Kidney (tissue), 14 donors: ENCODE data around the gene SHQ1. TPM values are rescaled to one million over a fixed set of nuclear protein-coding genes. Genes with fewer than 3 reads are reported as not detected.

Experiments
- DNase-seq, 5 donors: peaks; one replicate each; pipeline ENCODE4 v3.0.0-alpha.2; 2013 to 2020
- FAIRE-seq: peaks from 2 replicates; lab custom pipeline; 2012; peaks lifted over from hg19 to GRCh38; lab: Jason Lieb, UNC
- H3K27ac ChIP-seq, 2 donors: one replicate each; pipeline ENCODE4 v1.7.0; 2013; ENCODE audit warnings: low read depth in 2 of 2, low read length in 2 of 2, inconsistent platforms in 1 of 2
- H3K27me3 ChIP-seq: one replicate; pipeline ENCODE4 v1.7.1; 2013; ENCODE audit warnings: low read length, inconsistent platforms; ENCODE audit not compliant: control insufficient read depth, insufficient read depth
- H3K36me3 ChIP-seq, 3 donors: one replicate each; pipeline versions ENCODE4 v1.7.0 to v1.7.1; 2013; ENCODE audit warnings: low read length in 3 of 3, control low read depth in 1 of 3, inconsistent platforms in 1 of 3; ENCODE audit not compliant: insufficient read depth in 3 of 3, control insufficient read depth in 2 of 3
- H3K4me1 ChIP-seq, 3 donors: one replicate each; pipeline versions ENCODE4 v1.7.0 to v1.7.1; 2013; ENCODE audit warnings: low read length in 3 of 3, inconsistent platforms in 1 of 3, low read depth in 1 of 3; ENCODE audit not compliant: control insufficient read depth in 2 of 3, insufficient read depth in 2 of 3
- H3K4me3 ChIP-seq, 3 donors: one replicate each; pipeline versions ENCODE4 v1.7.0 to v1.8.1; 2013; ENCODE audit warnings: low read length in 3 of 3, control low read depth in 1 of 3, inconsistent platforms in 1 of 3
- H3K9ac ChIP-seq, 3 donors: one replicate each; pipeline versions ENCODE4 v1.7.0 to v1.7.1; 2013; ENCODE audit warnings: low read length in 3 of 3, control low read depth in 1 of 3, inconsistent platforms in 1 of 3
- H3K9me3 ChIP-seq, 3 donors: one replicate each; pipeline versions ENCODE4 v1.7.0 to v1.7.1; 2013; ENCODE audit warnings: low read length in 3 of 3, control low read depth in 1 of 3, inconsistent platforms in 1 of 3; ENCODE audit not compliant: control insufficient read depth in 2 of 3, insufficient read depth in 1 of 3
- intact Hi-C: fragments of 100-400 bp; cut with DNase I; formaldehyde crosslinking; loops from one replicate; pipeline ENCODE4 v1.11.1; 2022
- polyA plus RNA-seq: library from polyadenylated mRNA; stranded (reverse); fragments of 350-450 nt; fragmentation: Illumina TruSeq; extraction: RNeasy Lipid Tissue Mini Kit (QIAGEN cat#74804); gene quantifications from one replicate; pipeline ENCODE4 v1.2.3, GENCODE V29; 2014; ENCODE audit warnings: low read depth, low replicate concordance; ENCODE audit not compliant: insufficient read depth
- total RNA-seq: library from RNA; stranded (reverse); fragmentation: NEBNext Ultra II Directional; extraction: Animal tissue kit (Norgen Biotek cat#: 25700); gene quantifications from one replicate; pipeline ENCODE4 v1.2.1, GENCODE V29; 2021
- TF ChIP-seq, protein P1 (sequence below): IDR thresholded peaks from 3 replicates; pipeline ENCODE4 v1.5.1; 2012; ENCODE audit warnings: mild to moderate bottlenecking, moderate library complexity, borderline replicate concordance; ENCODE audit not compliant: insufficient read depth; ENCODE audit errors: extremely low read depth
- donor health status: control.
- donor health status: control.
- donor health status: control.
- donor health status: control.
- donor health status: control.
- donor health status: DM: yes; HTN: yes; CAD: no.
- donor health status: Normal renal cell carcinoma (clear cell type).

Gene SHQ1
- total and polyA plus RNA-seq, 2 donors from 2014 or later: 8.1 to 23.1 TPM

DNA sequence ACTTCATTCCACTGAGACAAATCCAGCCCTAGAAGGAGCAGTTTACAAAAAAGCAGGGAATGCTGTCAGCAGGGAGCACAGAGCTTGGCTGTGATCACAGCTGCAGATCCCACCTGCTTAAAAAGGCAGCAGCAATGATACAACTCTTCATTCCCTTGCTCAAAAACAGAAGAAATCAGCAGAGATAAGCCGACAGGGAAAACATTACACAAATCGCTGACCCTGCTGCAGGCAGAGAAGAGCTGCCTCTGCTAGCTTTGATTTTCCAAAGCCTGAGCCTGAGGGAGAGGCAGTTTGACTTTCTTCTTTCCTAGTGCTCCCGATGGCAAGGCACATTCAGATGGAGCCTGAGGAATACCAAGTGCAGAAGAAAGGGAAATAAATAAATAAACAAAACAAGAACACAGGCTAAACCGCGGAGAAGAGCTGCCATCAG, 80.2 kb downstream of the SHQ1 start:
- FAIRE-seq (no peak), DNase-seq (no peak)
- intact Hi-C loops: no loop called here
- H3K4me3 ChIP-seq: no peak overlapping the region
- no peaks in the 10 kb centered on the region for H3K27me3 ChIP-seq
- H3K9ac ChIP-seq: no peak overlapping the region
- H3K36me3 ChIP-seq: no peaks in the 10 kb centered on the region
- H3K27ac ChIP-seq: no peak overlapping the region
- TF ChIP-seq, protein P1, sequence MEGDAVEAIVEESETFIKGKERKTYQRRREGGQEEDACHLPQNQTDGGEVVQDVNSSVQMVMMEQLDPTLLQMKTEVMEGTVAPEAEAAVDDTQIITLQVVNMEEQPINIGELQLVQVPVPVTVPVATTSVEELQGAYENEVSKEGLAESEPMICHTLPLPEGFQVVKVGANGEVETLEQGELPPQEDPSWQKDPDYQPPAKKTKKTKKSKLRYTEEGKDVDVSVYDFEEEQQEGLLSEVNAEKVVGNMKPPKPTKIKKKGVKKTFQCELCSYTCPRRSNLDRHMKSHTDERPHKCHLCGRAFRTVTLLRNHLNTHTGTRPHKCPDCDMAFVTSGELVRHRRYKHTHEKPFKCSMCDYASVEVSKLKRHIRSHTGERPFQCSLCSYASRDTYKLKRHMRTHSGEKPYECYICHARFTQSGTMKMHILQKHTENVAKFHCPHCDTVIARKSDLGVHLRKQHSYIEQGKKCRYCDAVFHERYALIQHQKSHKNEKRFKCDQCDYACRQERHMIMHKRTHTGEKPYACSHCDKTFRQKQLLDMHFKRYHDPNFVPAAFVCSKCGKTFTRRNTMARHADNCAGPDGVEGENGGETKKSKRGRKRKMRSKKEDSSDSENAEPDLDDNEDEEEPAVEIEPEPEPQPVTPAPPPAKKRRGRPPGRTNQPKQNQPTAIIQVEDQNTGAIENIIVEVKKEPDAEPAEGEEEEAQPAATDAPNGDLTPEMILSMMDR: no peak
- H3K9me3 ChIP-seq: no peaks in the 10 kb centered on the region
- no peaks in the 10 kb centered on the region for H3K4me1 ChIP-seq

DNA sequence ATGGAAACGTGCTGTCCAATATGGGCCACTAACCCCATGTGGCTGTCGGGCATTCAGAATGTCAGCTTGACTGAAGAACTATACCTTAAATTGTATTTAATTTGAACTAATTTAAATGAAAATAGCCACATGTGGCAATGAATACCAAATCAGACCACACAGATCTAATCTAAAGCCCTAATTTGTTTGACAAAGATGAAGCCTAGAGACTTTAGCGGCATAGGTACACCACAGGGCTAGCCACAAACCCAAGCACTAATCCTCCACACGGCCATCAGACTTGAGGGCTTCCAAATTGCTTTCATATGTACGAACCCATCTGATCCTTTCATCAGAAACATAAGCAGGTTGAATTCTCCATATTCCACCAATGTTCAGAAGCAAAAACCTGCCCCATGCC, 81.4 kb downstream of the SHQ1 start:
- FAIRE-seq (no peak), DNase-seq (no peak)
- Histone ChIP-seq H3K27ac (no peak overlapping the region), H3K9ac (no peak overlapping the region), H3K4me3 (no peak overlapping the region), H3K9me3 (no peaks in the 10 kb centered on the region), H3K4me1 (no peaks in the 10 kb centered on the region), H3K27me3 (no peaks in the 10 kb centered on the region), H3K36me3 (no peaks in the 10 kb centered on the region)
- intact Hi-C loops: no loop called here
- TF ChIP-seq, protein P1: no peak

DNA sequence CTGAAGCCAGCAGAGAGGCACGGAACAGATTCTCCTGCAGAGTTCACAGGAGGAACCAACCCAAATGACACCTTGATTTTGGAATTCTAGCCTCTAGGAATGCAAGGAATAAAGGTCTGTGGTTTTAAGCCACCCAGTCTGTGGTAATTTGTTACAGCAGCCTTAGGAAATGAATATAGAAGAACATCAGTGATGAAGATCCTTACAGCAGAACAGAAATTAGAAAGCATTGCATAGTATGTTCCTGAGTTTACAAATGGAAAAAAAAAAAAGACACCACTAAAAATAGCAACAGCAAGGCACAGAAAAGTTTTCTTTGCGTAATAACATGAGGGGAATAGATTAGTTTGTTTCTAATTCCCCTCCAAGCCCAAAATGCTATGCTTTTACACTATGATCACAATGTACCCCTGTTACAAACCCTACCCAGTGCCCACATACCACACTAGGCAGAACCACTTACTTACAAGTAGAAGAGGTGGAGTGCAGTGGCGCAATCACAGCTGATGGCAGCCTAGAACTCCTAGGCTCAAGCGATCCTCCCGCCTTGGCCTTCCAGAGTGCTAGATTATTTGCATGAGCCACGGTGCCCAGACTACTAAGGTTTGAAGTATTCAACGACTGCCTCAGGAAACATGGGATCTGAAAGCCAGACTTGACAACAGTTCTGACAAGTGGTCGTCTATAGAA, 84.3 kb downstream of the SHQ1 start:
- no peaks in the 10 kb centered on the region for H3K9me3 ChIP-seq
- no peaks in the 10 kb centered on the region for H3K27me3 ChIP-seq
- TF ChIP-seq, protein P1: no peak
- H3K4me1 ChIP-seq: no peaks in the 10 kb centered on the region
- H3K9ac ChIP-seq: no peak overlapping the region
- FAIRE-seq: no peak
- H3K36me3 ChIP-seq: no peaks in the 10 kb centered on the region
- DNase-seq: no peak
- intact Hi-C loops: no loop called here
- H3K4me3 ChIP-seq: no peak overlapping the region
- H3K27ac ChIP-seq: no peak overlapping the region
